SK-N-SH (cell line): ENCODE measurements around the gene EPHB2. TPM values are rescaled to one million over a fixed set of nuclear protein-coding genes. Genes with fewer than 3 reads are reported as not detected.

Source experiments
- CTCF ChIA-PET: fragments of 300-600, 350-600 bp; formaldehyde crosslinking; extraction: SDS; loops from one replicate; lab custom pipeline; 2021; lab: Yijun Ruan, JAX
- POLR2A ChIA-PET: fragments of 350-600 bp; sonication (Branson Sonifier 250); formaldehyde crosslinking; extraction: SDS; loops from one replicate; lab custom pipeline; 2020; ENCODE audit warnings: antibody characterized with exemption, inconsistent platforms; lab: Yijun Ruan, JAX
- DNase-seq: peaks from one replicate; pipeline ENCODE4 v3.0.0; 2012
- H2AFZ ChIP-seq: fragments of 200-600 bp; sonication (generic); 2 replicates; pipeline ENCODE4 v1.8.1; 2016; ENCODE audit warnings: antibody characterized with exemption, mild to moderate bottlenecking, low read depth
- H3F3A ChIP-seq: fragments of 200-600 bp; sonication (generic); replicated peaks from 2 replicates; pipeline ENCODE3; 2016; ENCODE audit warnings: antibody characterized with exemption, mild to moderate bottlenecking; ENCODE audit not compliant: insufficient read depth
- H3K27ac ChIP-seq, 2 experiments: fragments of 200-500 bp in 1 of 2; fragments of 200-600 bp in 1 of 2; sonication (Bioruptor generic) in 1 of 2; sonication (generic), shearing (Covaris generic) in 1 of 2; 2 replicates each; pipeline versions ENCODE4 v1.5.1 to v1.6.1; 2014 to 2016; ENCODE audit warnings: low read depth in 2 of 2, inconsistent platforms in 1 of 2, low read length in 1 of 2, mild to moderate bottlenecking in 1 of 2, mixed read lengths in 1 of 2
- H3K27me3 ChIP-seq: fragments of 200-600 bp; sonication (generic), shearing (Covaris generic); 2 replicates; pipeline ENCODE4 v1.6.1; 2016; ENCODE audit warnings: mixed run types; ENCODE audit not compliant: insufficient read depth
- H3K36me3 ChIP-seq, 2 experiments: fragments of 200-500 bp in 1 of 2; fragments of 200-600 bp in 1 of 2; sonication (Bioruptor generic) in 1 of 2; sonication (generic) in 1 of 2; replicated peaks in 1 of 2; 2 replicates each; pipeline versions ENCODE3 to v1.5.1; 2014 to 2016; ENCODE audit warnings: low read length in 1 of 2, mild to moderate bottlenecking in 1 of 2; ENCODE audit not compliant: insufficient read depth in 2 of 2, control insufficient read depth in 1 of 2
- H3K4me1 ChIP-seq, 2 experiments: fragments of 200-500 bp in 1 of 2; fragments of 200-600 bp in 1 of 2; sonication (Bioruptor generic) in 1 of 2; sonication (generic), shearing (Covaris generic) in 1 of 2; 2 replicates each; pipeline versions ENCODE4 v1.5.1 to v1.6.1; 2014 to 2016; ENCODE audit warnings: low read depth in 1 of 2, low read length in 1 of 2, mixed run types in 1 of 2; ENCODE audit not compliant: insufficient read depth in 2 of 2, control insufficient read depth in 1 of 2
- H3K4me2 ChIP-seq: fragments of 200-600 bp; sonication (generic), shearing (Covaris generic); 2 replicates; pipeline ENCODE4 v1.6.1; 2017; ENCODE audit warnings: mixed run types
- H3K4me3 ChIP-seq, 2 experiments: fragments of 200-500 bp in 1 of 2; fragments of 200-600 bp in 1 of 2; sonication (Bioruptor generic) in 1 of 2; sonication (generic), shearing (Covaris generic) in 1 of 2; 2 replicates each; pipeline versions ENCODE4 v1.5.1 to v1.8.1; 2014 to 2016; ENCODE audit warnings: low read depth in 2 of 2, inconsistent platforms in 1 of 2, low read length in 1 of 2, mild to moderate bottlenecking in 1 of 2, mixed read lengths in 1 of 2, moderate library complexity in 1 of 2
- H3K79me2 ChIP-seq: fragments of 200-600 bp; sonication (generic); 2 replicates; pipeline ENCODE4 v1.8.1; 2017; ENCODE audit warnings: mild to moderate bottlenecking; ENCODE audit not compliant: insufficient read depth
- H3K9ac ChIP-seq: fragments of 200-600 bp; sonication (generic); 2 replicates; pipeline ENCODE4 v1.6.1; 2017; ENCODE audit warnings: mixed run types
- H3K9me2 ChIP-seq: fragments of 200-600 bp; sonication (generic); 2 replicates; pipeline ENCODE4 v1.6.1; 2017; ENCODE audit warnings: mixed run types
- H3K9me3 ChIP-seq: fragments of 200-600 bp; sonication (generic); 2 replicates; pipeline ENCODE4 v1.6.1; 2017; ENCODE audit warnings: mixed run types, mild to moderate bottlenecking, moderate library complexity
- H4K20me1 ChIP-seq: fragments of 200-600 bp; sonication (generic); 2 replicates; pipeline ENCODE4 v1.6.1; 2017; ENCODE audit warnings: mild to moderate bottlenecking, mixed run types; ENCODE audit not compliant: insufficient read depth
- FOSL2 ChIP-seq: IDR thresholded peaks from 2 replicates; pipeline ENCODE4 v1.4.0; 2012; ENCODE audit warnings: low read depth, mild to moderate bottlenecking, moderate library complexity, borderline replicate concordance
- FOXJ3 ChIP-seq: sonication (generic); formaldehyde crosslinking; IDR thresholded peaks from 2 replicates; pipeline ENCODE4 v1.5.1; 2020; ENCODE audit warnings: mild to moderate bottlenecking, missing genetic modification reagents
- MEF2A ChIP-seq: IDR thresholded peaks from 2 replicates; pipeline ENCODE4 v1.4.0; 2012; ENCODE audit warnings: low read depth, borderline replicate concordance
- NFIC ChIP-seq: IDR thresholded peaks from 2 replicates; pipeline ENCODE4 v1.4.0; 2012; ENCODE audit warnings: borderline replicate concordance
- RFX5 ChIP-seq: IDR thresholded peaks from 2 replicates; pipeline ENCODE4 v1.6.1; 2012; ENCODE audit warnings: mild to moderate bottlenecking, improper control_type of control experiment, low read length
- TAF1 ChIP-seq: IDR thresholded peaks from 2 replicates; pipeline ENCODE4 v1.6.1; 2012; ENCODE audit warnings: low read depth, mild to moderate bottlenecking, low read length, moderate library complexity, borderline replicate concordance
- TEAD4 ChIP-seq: IDR thresholded peaks from 2 replicates; pipeline ENCODE4 v1.4.0; 2012; ENCODE audit warnings: mild to moderate bottlenecking, borderline replicate concordance; ENCODE audit not compliant: insufficient read depth
- WGBS: methylation state at CpG from one replicate; pipeline ENCODE4 v1.1.6; 2017; ENCODE audit warnings: low lambda C conversion rate; 5-methylcytosine and 5-hydroxymethylcytosine counted together
- polyA plus RNA-seq, 3 experiments: library from polyadenylated mRNA; depleted of rRNA; stranded (reverse); fragments of >200 nt; gene quantifications; 2 replicates each; pipeline ENCODE4 v1.2.3, GENCODE V29; 2012
- TF ChIP-seq, protein P1 (sequence below): fragments of 150-350 bp; IDR thresholded peaks from 2 replicates; pipeline ENCODE4 v1.6.1; 2016; ENCODE audit warnings: mild to moderate bottlenecking, low read depth, low read length
- TF ChIP-seq, protein P2 (sequence below): IDR thresholded peaks from 2 replicates; pipeline ENCODE4 v1.4.0; 2012; ENCODE audit warnings: low read depth, borderline replicate concordance

The EPHB2 gene
- polyA plus RNA-seq, 1 of the 3 experiments (the other 2 are of a cell fraction) = 25.2 TPM

DNA sequence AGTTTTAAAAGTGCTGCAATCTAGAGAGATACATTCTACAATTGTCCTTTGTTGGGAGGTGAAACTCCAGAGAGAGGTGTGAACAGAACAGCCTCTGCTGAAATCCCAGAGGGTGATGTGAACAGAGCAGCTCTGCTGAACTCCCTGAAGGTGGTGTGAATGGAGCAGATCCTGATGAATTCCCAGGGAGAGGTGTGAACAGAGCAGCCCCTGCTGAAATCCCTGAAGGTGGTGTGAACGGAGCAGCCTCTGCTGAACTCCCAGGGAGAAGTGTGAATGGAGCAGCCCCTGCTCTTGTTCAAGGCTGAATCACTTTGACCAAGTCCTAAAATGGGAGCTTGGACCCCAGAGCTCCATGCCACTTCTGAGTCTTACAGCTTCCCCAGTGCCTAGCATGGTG is 167.3 kb downstream of the EPHB2 start:
- no peak for DNase-seq
- ChIA-PET POLR2A (no interaction called here), CTCF (interaction anchor here (3.6 kb wide), 1 partner anchor 16 kb away, joined by 23 read pairs; no protein-coding TSS in a partner anchor)
- H4K20me1 ChIP-seq = no peaks in the 10 kb centered on the region
- TF ChIP-seq, protein P1, sequence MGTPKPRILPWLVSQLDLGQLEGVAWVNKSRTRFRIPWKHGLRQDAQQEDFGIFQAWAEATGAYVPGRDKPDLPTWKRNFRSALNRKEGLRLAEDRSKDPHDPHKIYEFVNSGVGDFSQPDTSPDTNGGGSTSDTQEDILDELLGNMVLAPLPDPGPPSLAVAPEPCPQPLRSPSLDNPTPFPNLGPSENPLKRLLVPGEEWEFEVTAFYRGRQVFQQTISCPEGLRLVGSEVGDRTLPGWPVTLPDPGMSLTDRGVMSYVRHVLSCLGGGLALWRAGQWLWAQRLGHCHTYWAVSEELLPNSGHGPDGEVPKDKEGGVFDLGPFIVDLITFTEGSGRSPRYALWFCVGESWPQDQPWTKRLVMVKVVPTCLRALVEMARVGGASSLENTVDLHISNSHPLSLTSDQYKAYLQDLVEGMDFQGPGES = no peak
- TF ChIP-seq FOXJ3 (CRISPR knock-in tag) = no peak
- no peak for TF ChIP-seq FOSL2
- H3K79me2 ChIP-seq = no peaks in the 10 kb centered on the region
- no peaks in the 10 kb centered on the region for H3F3A ChIP-seq
- H3K9ac ChIP-seq = no peak overlapping the region
- H3K9me3 ChIP-seq = no peaks in the 10 kb centered on the region
- WGBS = 100% methylated on average over 1 of the region's 1 CpG
- H3K9me2 ChIP-seq = no peaks in the 10 kb centered on the region
- H3K4me1 ChIP-seq = peaks cover 0 to 8% of the 10 kb centered on the region in 2 experiments; a peak in 3 of 4 replicates
- H3K27ac ChIP-seq = no peak overlapping the region
- H3K4me3 ChIP-seq = no peak overlapping the region
- peaks cover 3 to 7% of the 10 kb centered on the region in 2 experiments for H3K36me3 ChIP-seq
- H2AFZ ChIP-seq = no peak overlapping the region
- no peak overlapping the region for H3K4me2 ChIP-seq
- H3K27me3 ChIP-seq = no peaks in the 10 kb centered on the region

DNA sequence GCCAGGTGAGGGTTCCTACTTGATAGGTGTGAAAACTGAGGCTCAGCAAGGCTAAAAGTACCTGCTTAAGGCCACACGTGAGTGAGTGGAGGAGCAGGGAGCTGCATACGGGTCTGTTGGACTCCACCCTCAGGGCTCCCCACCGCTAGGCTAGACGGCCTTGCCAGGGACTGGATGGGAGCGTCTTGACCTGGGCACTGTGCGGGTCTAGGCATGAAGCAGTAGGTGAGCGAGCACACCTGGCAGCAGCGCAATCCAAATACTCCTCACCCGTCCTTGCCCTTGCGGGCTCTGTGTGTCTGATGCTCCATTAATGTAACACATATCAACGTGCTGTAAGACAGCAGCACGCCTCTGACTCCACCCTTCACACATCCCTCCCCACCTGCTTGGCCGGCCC is 168.0 kb downstream of the EPHB2 start:
- CTCF ChIA-PET = interaction anchor here (1.3 to 2.6 kb wide), 2 partner anchors 10 to 16 kb away, joined by 5 to 13 read pairs; no protein-coding TSS in a partner anchor
- POLR2A ChIA-PET = no interaction called here
- WGBS = 93% methylated on average over 10 of the region's 13 CpGs

More for the DNA sequence above, 168.0 kb downstream of the EPHB2 start:
- Histone ChIP-seq H3K9me3 (no peaks in the 10 kb centered on the region), H4K20me1 (no peaks in the 10 kb centered on the region), H3K36me3 (peaks cover 0 to 4% of the 10 kb centered on the region in 2 experiments), H3K9ac (no peak overlapping the region), H3K4me3 (no peak overlapping the region), H2AFZ (no peak overlapping the region), H3K4me1 (peaks cover 0 to 8% of the 10 kb centered on the region in 2 experiments; a peak in 3 of 4 replicates), H3K79me2 (no peaks in the 10 kb centered on the region), H3K4me2 (no peak overlapping the region), H3K27me3 (no peaks in the 10 kb centered on the region)
- no peak for DNase-seq
- TF ChIP-seq MEF2A (no peak), RFX5 (no peak), TAF1 (no peak), TEAD4 (no peak), NFIC (no peak)
- TF ChIP-seq, protein P2, sequence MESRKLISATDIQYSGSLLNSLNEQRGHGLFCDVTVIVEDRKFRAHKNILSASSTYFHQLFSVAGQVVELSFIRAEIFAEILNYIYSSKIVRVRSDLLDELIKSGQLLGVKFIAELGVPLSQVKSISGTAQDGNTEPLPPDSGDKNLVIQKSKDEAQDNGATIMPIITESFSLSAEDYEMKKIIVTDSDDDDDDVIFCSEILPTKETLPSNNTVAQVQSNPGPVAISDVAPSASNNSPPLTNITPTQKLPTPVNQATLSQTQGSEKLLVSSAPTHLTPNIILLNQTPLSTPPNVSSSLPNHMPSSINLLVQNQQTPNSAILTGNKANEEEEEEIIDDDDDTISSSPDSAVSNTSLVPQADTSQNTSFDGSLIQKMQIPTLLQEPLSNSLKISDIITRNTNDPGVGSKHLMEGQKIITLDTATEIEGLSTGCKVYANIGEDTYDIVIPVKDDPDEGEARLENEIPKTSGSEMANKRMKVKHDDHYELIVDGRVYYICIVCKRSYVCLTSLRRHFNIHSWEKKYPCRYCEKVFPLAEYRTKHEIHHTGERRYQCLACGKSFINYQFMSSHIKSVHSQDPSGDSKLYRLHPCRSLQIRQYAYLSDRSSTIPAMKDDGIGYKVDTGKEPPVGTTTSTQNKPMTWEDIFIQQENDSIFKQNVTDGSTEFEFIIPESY = no peak
- TF ChIP-seq, all 33 proteins: peak for 0
- Histone ChIP-seq H3F3A (no peaks in the 10 kb centered on the region), H3K27ac (no peak overlapping the region), H3K9me2 (no peaks in the 10 kb centered on the region)
